Pancreas (tissue), 10 donors: Measurements from ENCODE around the gene DDAH1. TPM values are rescaled to one million over a fixed set of nuclear protein-coding genes. Genes with fewer than 3 reads are reported as not detected.
A peak's percentile ranks its signal among the peaks of the same experiment; 100 is the strongest.

Experiments
- ATAC-seq, 4 donors: fragments of 200-7000 bp; cut with Tn5 transposase; one replicate each; pipeline versions ENCODE4 v1.8.0 to v1.9.1; 2020; ENCODE audit warnings: mild to moderate bottlenecking in 4 of 4, moderate library complexity in 4 of 4
- DNase-seq, 6 donors: peaks; one replicate each; pipeline ENCODE4 v3.0.0-alpha.2; 2020
- FAIRE-seq: peaks from 2 replicates; lab custom pipeline; 2012; peaks lifted over from hg19 to GRCh38; lab: Jason Lieb, UNC
- H3K27ac ChIP-seq, 4 donors: fragments of 200-600 bp; sonication (generic); 1 replicate in 3 of 4; 2 replicates in 1 of 4; pipeline versions ENCODE4 v1.5.0 to v1.8.0; 2020
- H3K27me3 ChIP-seq, 4 donors: fragments of 200-600 bp; one replicate each; pipeline ENCODE4 v1.8.0; 2021
- H3K36me3 ChIP-seq, 3 donors: fragments of 200-600 bp; sonication (generic) in 1 of 3; one replicate each; pipeline versions ENCODE4 v1.5.0 to v1.8.0; 2020 to 2021
- H3K4me1 ChIP-seq, 3 donors: fragments of 200-600 bp; one replicate each; pipeline ENCODE4 v1.8.0; 2021
- H3K4me3 ChIP-seq, 4 donors: fragments of 200-600 bp; sonication (generic) in 2 of 4; one replicate each; pipeline versions ENCODE4 v1.5.0 to v1.8.0; 2020 to 2021
- H3K9me3 ChIP-seq, 4 donors: fragments of 200-600 bp; one replicate each; pipeline ENCODE4 v1.8.0; 2021
- WGBS, 2 donors: extraction: QIAGEN DNeasy Blood & Tissue Kit; methylation state at CpG; one replicate each; pipeline ENCODE4 v1.1.7; 2013; 5-methylcytosine and 5-hydroxymethylcytosine counted together
- intact Hi-C, 3 donors: fragments of 100-400 bp; cut with DNase I; formaldehyde crosslinking; loops; one replicate each; pipeline versions ENCODE4 v1.11.1 to v1.14.2; 2022
- polyA plus RNA-seq, 2 donors: library from polyadenylated mRNA; stranded (reverse); fragments of 200-250 nt; gene quantifications; one replicate each; pipeline ENCODE4 v1.2.3, GENCODE V29; 2013
- total RNA-seq, 6 donors: library from RNA; stranded (reverse); fragmentation: NEBNext Ultra II Directional in 4 of 6; extraction: Animal tissue kit (Norgen Biotek cat#: 25700) in 4 of 6; gene quantifications; one replicate each; pipeline versions ENCODE4 v1.2.1 to v1.2.4, GENCODE V29; 2021 to 2023
- TF ChIP-seq, protein P1 (sequence below), 4 donors: fragments of 200-600 bp; sonication (generic) in 3 of 4; IDR thresholded peaks; one replicate each; pipeline versions ENCODE4 v1.5.0 to v1.8.0; 2021; ENCODE audit warnings: antibody characterized with exemption in 4 of 4
- donor health status: healthy with polysubstance abuse.
- donor health status: DM: no; HTN: no; CAD: no; lungs with moderate emphysema.
- donor health status: DM: no; HTN: no; CAD: no.
- donor health status: control.
- donor health status: control.
- donor health status: Bipolar disorder and iron deficiency.
- donor health status: DM: yes; HTN: yes; CAD: no.
- donor health status: DM: no; HTN: no; CAD: no.
- donor health status: DM: no; HTN: no; CAD: no.
- donor health status: DM: yes; HTN: yes; CAD: no.

Gene DDAH1
- total and polyA plus RNA-seq, 8 donors, result 8.1 to 34.2 (median 22.2) TPM

GRCh38 chr1:85459290-85459689 is 5.7 kb downstream of the DDAH1 start:
- H3K9me3 ChIP-seq, result no peaks in the 10 kb centered on the region
- FAIRE-seq (no peak), DNase-seq (no peak), ATAC-seq (no peak)
- H3K36me3 ChIP-seq, result no peaks in the 10 kb centered on the region
- intact Hi-C loops, result no loop called here
- no peak overlapping the region for H3K4me3 ChIP-seq
- no peaks in the 10 kb centered on the region for H3K27me3 ChIP-seq
- TF ChIP-seq, protein P1, sequence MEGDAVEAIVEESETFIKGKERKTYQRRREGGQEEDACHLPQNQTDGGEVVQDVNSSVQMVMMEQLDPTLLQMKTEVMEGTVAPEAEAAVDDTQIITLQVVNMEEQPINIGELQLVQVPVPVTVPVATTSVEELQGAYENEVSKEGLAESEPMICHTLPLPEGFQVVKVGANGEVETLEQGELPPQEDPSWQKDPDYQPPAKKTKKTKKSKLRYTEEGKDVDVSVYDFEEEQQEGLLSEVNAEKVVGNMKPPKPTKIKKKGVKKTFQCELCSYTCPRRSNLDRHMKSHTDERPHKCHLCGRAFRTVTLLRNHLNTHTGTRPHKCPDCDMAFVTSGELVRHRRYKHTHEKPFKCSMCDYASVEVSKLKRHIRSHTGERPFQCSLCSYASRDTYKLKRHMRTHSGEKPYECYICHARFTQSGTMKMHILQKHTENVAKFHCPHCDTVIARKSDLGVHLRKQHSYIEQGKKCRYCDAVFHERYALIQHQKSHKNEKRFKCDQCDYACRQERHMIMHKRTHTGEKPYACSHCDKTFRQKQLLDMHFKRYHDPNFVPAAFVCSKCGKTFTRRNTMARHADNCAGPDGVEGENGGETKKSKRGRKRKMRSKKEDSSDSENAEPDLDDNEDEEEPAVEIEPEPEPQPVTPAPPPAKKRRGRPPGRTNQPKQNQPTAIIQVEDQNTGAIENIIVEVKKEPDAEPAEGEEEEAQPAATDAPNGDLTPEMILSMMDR (IDR thresholded peaks at IDR 0.05), result no peak
- peak overlapping the region in 1 of 4 donors; percentile 93 for H3K27ac ChIP-seq
- WGBS, 2 donors, result 20 to 22% methylated on average over 2 of the region's 2 CpGs
- peaks cover 43 to 54% (median 46%) of the 10 kb centered on the region in 3 donors for H3K4me1 ChIP-seq

DNA sequence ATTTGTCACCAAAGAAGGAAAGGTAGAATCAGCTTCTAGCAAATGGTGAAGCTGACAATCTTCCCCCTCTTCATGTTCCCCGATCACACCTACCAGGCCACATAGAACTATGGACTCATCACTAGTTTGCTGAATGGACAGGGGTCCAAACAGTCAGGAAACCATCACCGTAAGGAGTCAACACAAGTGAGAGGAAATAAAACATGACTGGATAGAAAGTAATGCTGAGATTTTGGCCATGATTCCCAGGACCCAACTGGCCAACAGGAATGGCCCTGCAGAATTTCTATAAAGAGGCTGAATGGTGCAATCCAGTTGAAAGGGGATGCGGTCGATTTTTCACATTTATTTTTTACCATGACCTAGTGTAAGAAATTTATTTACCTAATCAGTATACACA is 10.7 kb downstream of the DDAH1 start:
- no peak for ATAC-seq
- Histone ChIP-seq H3K4me1 (peaks cover 17 to 27% (median 26%) of the 10 kb centered on the region in 3 donors), H3K9me3 (no peaks in the 10 kb centered on the region), H3K27me3 (no peaks in the 10 kb centered on the region), H3K4me3 (no peak overlapping the region), H3K36me3 (no peaks in the 10 kb centered on the region), H3K27ac (peak overlapping the region in 1 of 4 donors; percentile 20)
- 93 to 94% methylated on average over 4 of the region's 4 CpGs for WGBS, 2 donors
- intact Hi-C loops, result no loop called here
- FAIRE-seq, result no peak
- TF ChIP-seq, protein P1 (IDR thresholded peaks at IDR 0.05), result no peak
- no peak for DNase-seq

- intact Hi-C loops, result no loop called here
- TF ChIP-seq, protein P1 (IDR thresholded peaks at IDR 0.05), result no peak
- ATAC-seq (peak; percentile 33 to 62 (median 43)), FAIRE-seq (no peak), DNase-seq (no peak)
- Histone ChIP-seq H3K4me3 (no peak overlapping the region), H3K36me3 (no peaks in the 10 kb centered on the region), H3K9me3 (no peaks in the 10 kb centered on the region), H3K4me1 (peaks cover 13 to 24% (median 22%) of the 10 kb centered on the region in 3 donors), H3K27ac (peak overlapping the region in 2 of 4 donors; percentile 13 to 20), H3K27me3 (no peaks in the 10 kb centered on the region)
- WGBS, 2 donors, result 77 to 81% methylated on average over 2 of the region's 2 CpGs
Observed at GRCh38 chr1:85453640-85454194, 11.2 kb downstream of the DDAH1 start.

GRCh38 chr1:85452948-85453347 is 12.0 kb downstream of the DDAH1 start:
- Histone ChIP-seq H3K36me3 (no peaks in the 10 kb centered on the region), H3K4me1 (peaks cover 10 to 26% (median 21%) of the 10 kb centered on the region in 3 donors), H3K4me3 (no peak overlapping the region), H3K9me3 (no peaks in the 10 kb centered on the region), H3K27me3 (no peaks in the 10 kb centered on the region), H3K27ac (peak overlapping the region in 1 of 4 donors; percentile 13)
- 40 to 42% methylated on average over 2 of the region's 2 CpGs for WGBS, 2 donors
- FAIRE-seq (no peak), DNase-seq (no peak), ATAC-seq (peak in 3 of 4 donors; percentile 14 to 27 (median 24))
- intact Hi-C loops, result no loop called here
- TF ChIP-seq, protein P1 (IDR thresholded peaks at IDR 0.05), result no peak

- WGBS, 2 donors, result 80 to 91% methylated on average over 2 of the region's 2 CpGs
- TF ChIP-seq, protein P1 (IDR thresholded peaks at IDR 0.05), result no peak
Observed at GRCh38 chr1:85451236-85451830, 13.6 kb downstream of the DDAH1 start.

More at GRCh38 chr1:85451236-85451830, 13.6 kb downstream of the DDAH1 start:
- FAIRE-seq (no peak), DNase-seq (no peak), ATAC-seq (peak in 1 of 4 donors; percentile 28)
- no peak overlapping the region for H3K27ac ChIP-seq
- intact Hi-C loops, result no loop called here
- no peak overlapping the region for H3K4me3 ChIP-seq
- H3K27me3 ChIP-seq, result no peaks in the 10 kb centered on the region
- H3K9me3 ChIP-seq, result no peaks in the 10 kb centered on the region
- H3K36me3 ChIP-seq, result no peaks in the 10 kb centered on the region
- peaks cover 17 to 35% (median 21%) of the 10 kb centered on the region in 3 donors for H3K4me1 ChIP-seq
